Neuron (in vitro differentiated cells): Measurements from ENCODE around the gene FAN1.
A peak's percentile ranks its signal among the peaks of the same experiment; 100 is the strongest.

Source experiments
- H2AFZ ChIP-seq: one replicate; pipeline ENCODE4 v1.6.1; 2013; ENCODE audit warnings: low read depth, mild to moderate bottlenecking, inconsistent platforms, low read length, moderate library complexity
- H3K27me3 ChIP-seq: one replicate; pipeline ENCODE4 v1.6.1; 2013; ENCODE audit warnings: low read length; ENCODE audit not compliant: insufficient read depth
- H3K36me3 ChIP-seq: one replicate; pipeline ENCODE4 v1.6.1; 2013; ENCODE audit warnings: low read length; ENCODE audit not compliant: insufficient read depth
- H3K4me1 ChIP-seq: one replicate; pipeline ENCODE4 v1.6.1; 2013; ENCODE audit warnings: low read length; ENCODE audit not compliant: insufficient read depth
- H3K4me3 ChIP-seq: 2 replicates; pipeline ENCODE4 v1.5.1; 2013; ENCODE audit warnings: mild to moderate bottlenecking, low read length, moderate library complexity
- H3K9me3 ChIP-seq: one replicate; pipeline ENCODE4 v1.6.1; 2013; ENCODE audit warnings: low read length

Gene FAN1

GRCh38 chr15:30984118-30984517 is 80.4 kb downstream of the FAN1 start:
- H3K9me3 ChIP-seq = no peaks in the 10 kb centered on the region
- H3K4me3 ChIP-seq = no peak overlapping the region
- peaks cover 13% of the 10 kb centered on the region for H3K4me1 ChIP-seq
- no peak overlapping the region for H2AFZ ChIP-seq
- peaks cover 14% of the 10 kb centered on the region for H3K36me3 ChIP-seq
- no peaks in the 10 kb centered on the region for H3K27me3 ChIP-seq

- Histone ChIP-seq H3K4me1 (peaks cover 13% of the 10 kb centered on the region), H3K9me3 (no peaks in the 10 kb centered on the region), H3K27me3 (no peaks in the 10 kb centered on the region), H2AFZ (no peak overlapping the region), H3K4me3 (no peak overlapping the region), H3K36me3 (peaks cover 14% of the 10 kb centered on the region)
These were observed 80.8 kb downstream of the FAN1 start for GRCh38 chr15:30984542-30984941.

DNA sequence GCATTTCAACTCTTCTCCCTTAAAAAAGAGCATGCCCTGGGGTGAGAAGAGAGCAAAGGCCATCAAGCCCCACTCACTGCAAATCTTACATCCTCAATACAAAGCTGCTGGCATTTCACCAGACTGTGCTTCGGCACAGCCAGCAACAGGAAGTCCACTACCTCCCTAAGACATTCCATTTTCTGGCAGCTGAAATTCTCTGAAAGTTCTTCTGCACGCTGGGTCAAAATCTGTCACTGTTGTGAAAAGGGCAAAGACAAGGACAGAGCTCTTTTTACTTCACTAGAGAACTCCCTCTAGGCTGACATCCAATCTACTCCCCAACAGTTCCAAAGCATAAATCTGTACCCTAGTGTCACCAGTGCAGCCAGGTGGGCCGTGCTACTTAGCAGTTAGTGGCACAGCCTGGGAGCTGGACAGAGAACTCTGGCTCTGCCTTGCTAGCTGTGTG is 81.4 kb downstream of the FAN1 start:
- H3K36me3 ChIP-seq = peaks cover 14% of the 10 kb centered on the region
- H3K27me3 ChIP-seq = no peaks in the 10 kb centered on the region
- no peaks in the 10 kb centered on the region for H3K9me3 ChIP-seq
- H3K4me1 ChIP-seq = peaks cover 17% of the 10 kb centered on the region
- no peak overlapping the region for H3K4me3 ChIP-seq
- H2AFZ ChIP-seq = no peak overlapping the region

DNA sequence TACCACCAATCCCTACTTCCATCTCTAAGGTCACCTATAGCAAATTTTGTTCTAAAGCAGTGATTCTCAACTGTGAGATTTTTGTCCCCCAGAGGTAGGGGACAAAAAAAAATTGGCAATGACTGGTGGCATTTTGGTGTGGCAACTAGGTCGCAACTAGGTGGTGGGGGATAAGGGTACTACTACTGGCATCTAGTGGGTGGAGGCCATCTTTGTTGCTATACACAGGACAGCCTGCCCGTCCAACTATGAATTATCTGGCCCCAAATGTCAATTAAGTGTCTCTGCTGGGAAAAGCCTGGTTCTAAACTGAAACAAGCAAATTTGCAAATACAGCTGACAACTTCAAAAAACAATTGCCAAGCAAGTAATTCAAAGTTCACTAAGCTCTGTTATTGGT is 86.3 kb downstream of the FAN1 start:
- H3K36me3 ChIP-seq = peaks cover 14% of the 10 kb centered on the region
- H3K9me3 ChIP-seq = no peaks in the 10 kb centered on the region
- H3K4me3 ChIP-seq = peak overlapping the region; percentile 74
- H2AFZ ChIP-seq = peak overlapping the region; percentile 77
- peaks cover 20% of the 10 kb centered on the region for H3K4me1 ChIP-seq
- H3K27me3 ChIP-seq = no peaks in the 10 kb centered on the region

GRCh38 chr15:30990446-30991254 is 86.9 kb downstream of the FAN1 start:
- H3K4me3 ChIP-seq = peak overlapping the region; percentile 74
- peaks cover 14% of the 10 kb centered on the region for H3K4me1 ChIP-seq
- H3K36me3 ChIP-seq = peaks cover 10% of the 10 kb centered on the region
- H3K9me3 ChIP-seq = no peaks in the 10 kb centered on the region
- peak overlapping the region; percentile 77 for H2AFZ ChIP-seq
- H3K27me3 ChIP-seq = no peaks in the 10 kb centered on the region

DNA sequence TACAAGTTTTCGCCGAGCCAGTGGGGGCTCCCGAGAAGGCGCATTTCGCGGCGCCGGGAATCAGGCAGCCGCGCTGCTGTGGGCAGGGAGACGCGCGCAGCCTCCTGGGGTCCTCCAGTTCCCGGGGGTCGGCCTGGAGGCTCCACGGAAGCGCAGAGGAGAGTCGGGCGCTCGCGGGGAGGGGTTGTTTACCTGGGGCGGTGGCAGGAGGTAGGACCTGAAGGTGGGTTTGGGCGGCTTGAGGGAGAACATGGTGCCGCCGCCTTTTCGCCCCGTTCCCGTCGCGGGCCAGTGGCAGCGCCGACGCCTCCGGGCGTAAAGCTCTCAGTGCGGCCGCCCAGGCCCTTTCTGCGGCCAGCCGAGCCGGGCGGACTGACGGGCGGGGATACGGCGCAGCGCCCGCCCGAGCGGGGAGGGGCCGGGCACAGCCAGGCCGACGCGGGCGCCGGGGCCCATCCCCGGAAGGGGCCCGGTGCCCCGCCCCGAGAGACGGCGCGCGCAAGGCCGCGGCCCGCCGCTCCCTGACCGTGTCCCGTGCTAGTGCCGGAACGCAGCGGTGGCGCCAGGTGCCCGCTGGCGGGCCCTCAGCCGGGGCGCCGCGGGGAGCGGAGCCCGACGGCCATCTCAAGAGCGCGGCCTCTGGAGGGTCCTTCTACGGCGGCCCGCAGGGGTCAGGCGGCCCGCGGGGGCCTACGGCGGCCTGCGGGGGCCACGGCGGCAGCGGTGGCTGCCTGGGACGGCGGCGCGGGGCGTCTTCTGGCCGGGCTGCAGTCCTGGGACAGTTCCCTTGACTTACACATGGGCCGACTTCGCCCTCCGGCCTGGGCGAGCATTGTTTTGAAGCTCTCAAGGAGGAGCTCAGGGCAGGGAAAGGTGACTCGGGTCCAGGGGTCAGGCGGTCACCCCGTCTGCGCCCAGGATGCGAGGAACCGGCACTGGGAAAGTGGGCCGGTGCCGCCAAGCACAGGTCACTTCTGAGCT is 87.8 kb downstream of the FAN1 start, which contains the start of gene MTMR10:
Gene MTMR10 (minus strand): TSS at position 374 of the 981 bp plus-strand sequence. CDS start 122 bp downstream, at position 252.
- peaks cover 14% of the 10 kb centered on the region for H3K4me1 ChIP-seq
- peaks cover 2% of the 10 kb centered on the region for H3K36me3 ChIP-seq
- H3K9me3 ChIP-seq = no peaks in the 10 kb centered on the region
- no peaks in the 10 kb centered on the region for H3K27me3 ChIP-seq
- H3K4me3 ChIP-seq = peak within 1 kb of the TSS; percentile 74
- H2AFZ ChIP-seq = peak within 1 kb of the TSS; percentile 77

GRCh38 chr15:30992249-30992864 is 88.6 kb downstream of the FAN1 start:
- Histone ChIP-seq H3K9me3 (no peaks in the 10 kb centered on the region), H3K4me1 (peaks cover 14% of the 10 kb centered on the region), H3K36me3 (no peaks in the 10 kb centered on the region), H2AFZ (peak overlapping the region; percentile 77), H3K27me3 (no peaks in the 10 kb centered on the region), H3K4me3 (peak overlapping the region; percentile 74)
